PFSK-1 (cell line): ENCODE data around the gene NOL12.

Experiments used
- POLR2AphosphoS5 ChIP-seq: IDR thresholded peaks from 2 replicates; pipeline ENCODE4 v1.6.1; 2012; ENCODE audit warnings: low read depth, mild to moderate bottlenecking, control low read depth, low read length, moderate library complexity
- REST ChIP-seq, 2 experiments: IDR thresholded peaks; 2 replicates each; pipeline versions ENCODE4 v1.6.1 to v1.8.0; 2011 to 2012; ENCODE audit warnings: low read depth in 2 of 2, low read length in 2 of 2, control low read depth in 1 of 2, inconsistent platforms in 1 of 2, mild to moderate bottlenecking in 1 of 2, moderate library complexity in 1 of 2; ENCODE audit not compliant: insufficient read depth in 1 of 2
- SIN3A ChIP-seq: IDR thresholded peaks from 2 replicates; pipeline ENCODE4 v1.6.1; 2012; ENCODE audit warnings: mild to moderate bottlenecking, low read length, moderate library complexity, borderline replicate concordance; ENCODE audit not compliant: insufficient read depth

- no peak for TF ChIP-seq POLR2AphosphoS5
- TF ChIP-seq REST (IDR thresholded peaks at IDR 0.05; ENCODE audit: insufficient read depth in 1 of 2, low read depth in 2 of 2, low read length in 2 of 2) = no peak
- no peak for TF ChIP-seq SIN3A
These were observed 53.5 kb downstream of the NOL12 start for GRCh38 chr22:37739611-37740049.
